ENCODE measurements around the gene FANCL. TPM values are rescaled to one million over a fixed set of nuclear protein-coding genes. Genes with fewer than 3 reads are reported as not detected.
"Not testable (repeated sequence)": the region's sequence is repeated elsewhere in the genome, so short reads cannot be mapped to it uniquely, and the experiment has no call there.

Gene FANCL
- total RNA-seq, 2 experiments from 2014 or later = 12.9 to 13.2 TPM

GRCh38 chr2:58235984-58236383 is 5.1 kb downstream of the FANCL start:
- no peak overlapping the region for H3K4me3 Mint-ChIP-seq
- POLR2A ChIA-PET = no interaction called here
- CTCF ChIA-PET = no interaction called here
- peaks cover 34% of the 10 kb centered on the region for H3K4me1 Mint-ChIP-seq
- no peak overlapping the region for H3K27ac Mint-ChIP-seq
- peaks cover 2% of the 10 kb centered on the region for H3K9me3 Mint-ChIP-seq
- no peaks in the 10 kb centered on the region for H3K27me3 Mint-ChIP-seq
- peaks cover 9% of the 10 kb centered on the region for H3K36me3 Mint-ChIP-seq (ENCODE audit: low read depth)
- no peak for DNase-seq

GRCh38 chr2:58235170-58235569 is 6.0 kb downstream of the FANCL start:
- H3K9me3 Mint-ChIP-seq = peaks cover 2% of the 10 kb centered on the region
- ChIA-PET CTCF (no interaction called here), POLR2A (interaction anchor here (0.6 kb wide), 1 partner anchor 153 kb away, joined by 3 read pairs; no protein-coding TSS in a partner anchor)
- H3K27ac Mint-ChIP-seq = no peak overlapping the region
- no peak for DNase-seq
- no peaks in the 10 kb centered on the region for H3K27me3 Mint-ChIP-seq
- H3K36me3 Mint-ChIP-seq (ENCODE audit: low read depth) = peaks cover 11% of the 10 kb centered on the region
- H3K4me3 Mint-ChIP-seq = no peak overlapping the region
- H3K4me1 Mint-ChIP-seq = peaks cover 27% of the 10 kb centered on the region

- CTCF ChIA-PET = no interaction called here
- Mint-ChIP-seq H3K27me3 (no peaks in the 10 kb centered on the region), H3K27ac (no peak overlapping the region), H3K36me3 (ENCODE audit: low read depth) (peaks cover 12% of the 10 kb centered on the region), H3K4me3 (no peak overlapping the region), H3K9me3 (no peaks in the 10 kb centered on the region), H3K4me1 (peaks cover 1% of the 10 kb centered on the region)
- POLR2A ChIA-PET = no interaction called here
- DNase-seq = no peak
Measured at GRCh38 chr2:58228299-58228698, 12.8 kb downstream of the FANCL start.

- ChIA-PET POLR2A (no interaction called here), CTCF (interaction anchor here (0.7 kb wide), 1 partner anchor 7 kb away, joined by 3 read pairs; no protein-coding TSS in a partner anchor)
- H3K4me3 Mint-ChIP-seq = no peak overlapping the region
- peaks cover 1% of the 10 kb centered on the region for H3K4me1 Mint-ChIP-seq
- no peaks in the 10 kb centered on the region for H3K9me3 Mint-ChIP-seq
- no peaks in the 10 kb centered on the region for H3K27me3 Mint-ChIP-seq
- no peak overlapping the region for H3K27ac Mint-ChIP-seq
- H3K36me3 Mint-ChIP-seq (ENCODE audit: low read depth) = peaks cover 12% of the 10 kb centered on the region
- DNase-seq = no peak
Measured at GRCh38 chr2:58227171-58227917, 13.8 kb downstream of the FANCL start.

- no peaks in the 10 kb centered on the region for H3K9me3 Mint-ChIP-seq
- peaks cover 1% of the 10 kb centered on the region for H3K4me1 Mint-ChIP-seq
- ChIA-PET POLR2A (no interaction called here), CTCF (no interaction called here)
- no peak overlapping the region for H3K27ac Mint-ChIP-seq
- H3K36me3 Mint-ChIP-seq (ENCODE audit: low read depth) = peaks cover 7% of the 10 kb centered on the region
- H3K4me3 Mint-ChIP-seq = no peak overlapping the region
- no peaks in the 10 kb centered on the region for H3K27me3 Mint-ChIP-seq
- no peak for DNase-seq
Measured at GRCh38 chr2:58221909-58222308, 19.2 kb downstream of the FANCL start.

- peaks cover 16% of the 10 kb centered on the region for H3K9me3 Mint-ChIP-seq
- no peaks in the 10 kb centered on the region for H3K27me3 Mint-ChIP-seq
- POLR2A ChIA-PET = interaction anchor here (0.5 kb wide), 1 partner anchor 322 kb away, joined by 7 read pairs; no protein-coding TSS in a partner anchor
- H3K4me1 Mint-ChIP-seq = no peaks in the 10 kb centered on the region
- no peak overlapping the region for H3K4me3 Mint-ChIP-seq
- no peak overlapping the region for H3K27ac Mint-ChIP-seq
- DNase-seq = no peak
- CTCF ChIA-PET = no interaction called here
- peaks cover 45% of the 10 kb centered on the region for H3K36me3 Mint-ChIP-seq (ENCODE audit: low read depth)
Measured at GRCh38 chr2:58215429-58215828, 25.7 kb downstream of the FANCL start.

- H3K4me1 Mint-ChIP-seq, CTCF ChIA-PET: not testable (repeated sequence)
- peaks cover 18% of the 10 kb centered on the region for H3K9me3 Mint-ChIP-seq
Measured at GRCh38 chr2:58210951-58211568, 30.1 kb downstream of the FANCL start.

GRCh38 chr2:58207189-58207588 is 33.9 kb downstream of the FANCL start:
- H3K27ac Mint-ChIP-seq = no peak overlapping the region
- CTCF ChIA-PET = no interaction called here
- H3K9me3 Mint-ChIP-seq = peaks cover 11% of the 10 kb centered on the region
- H3K4me1 Mint-ChIP-seq = no peaks in the 10 kb centered on the region
- DNase-seq = no peak
- POLR2A ChIA-PET = no interaction called here
- no peaks in the 10 kb centered on the region for H3K27me3 Mint-ChIP-seq
- H3K4me3 Mint-ChIP-seq = no peak overlapping the region
- H3K36me3 Mint-ChIP-seq (ENCODE audit: low read depth) = peaks cover 25% of the 10 kb centered on the region

More at GRCh38 chr2:58210951-58211568, 30.1 kb downstream of the FANCL start:
- H3K4me3 Mint-ChIP-seq, POLR2A ChIA-PET, DNase-seq, H3K27ac Mint-ChIP-seq, H3K27me3 Mint-ChIP-seq: not testable (repeated sequence)
- H3K36me3 Mint-ChIP-seq (ENCODE audit: low read depth) = peaks cover 42% of the 10 kb centered on the region

GRCh38 chr2:58206785-58207184 is 34.3 kb downstream of the FANCL start:
- H3K4me1 Mint-ChIP-seq = no peaks in the 10 kb centered on the region
- ChIA-PET POLR2A (no interaction called here), CTCF (no interaction called here)
- peaks cover 21% of the 10 kb centered on the region for H3K36me3 Mint-ChIP-seq (ENCODE audit: low read depth)
- no peaks in the 10 kb centered on the region for H3K27me3 Mint-ChIP-seq
- H3K27ac Mint-ChIP-seq = no peak overlapping the region
- peaks cover 7% of the 10 kb centered on the region for H3K9me3 Mint-ChIP-seq
- H3K4me3 Mint-ChIP-seq = no peak overlapping the region
- no peak for DNase-seq

GRCh38 chr2:58204195-58204959 is 36.7 kb downstream of the FANCL start:
- POLR2A ChIA-PET = no interaction called here
- Mint-ChIP-seq H3K4me3 (no peak overlapping the region), H3K27me3 (no peaks in the 10 kb centered on the region), H3K4me1 (no peaks in the 10 kb centered on the region), H3K27ac (no peak overlapping the region), H3K36me3 (ENCODE audit: low read depth) (no peaks in the 10 kb centered on the region), H3K9me3 (no peaks in the 10 kb centered on the region)
- CTCF ChIA-PET = no interaction called here
- DNase-seq = no peak

GRCh38 chr2:58203018-58203417 is 38.1 kb downstream of the FANCL start:
- Mint-ChIP-seq H3K9me3 (no peaks in the 10 kb centered on the region), H3K27ac (no peak overlapping the region), H3K27me3 (no peaks in the 10 kb centered on the region), H3K4me3 (no peak overlapping the region), H3K4me1 (no peaks in the 10 kb centered on the region), H3K36me3 (ENCODE audit: low read depth) (no peaks in the 10 kb centered on the region)
- POLR2A ChIA-PET = no interaction called here
- CTCF ChIA-PET = no interaction called here
- no peak for DNase-seq

GRCh38 chr2:58202404-58202803 is 38.7 kb downstream of the FANCL start:
- no peak for DNase-seq
- Mint-ChIP-seq H3K4me1 (no peaks in the 10 kb centered on the region), H3K27ac (no peak overlapping the region), H3K27me3 (no peaks in the 10 kb centered on the region), H3K4me3 (no peak overlapping the region), H3K9me3 (no peaks in the 10 kb centered on the region), H3K36me3 (ENCODE audit: low read depth) (peaks cover 2% of the 10 kb centered on the region)
- ChIA-PET CTCF (interaction anchor here (0.6 kb wide), 1 partner anchor 1961 kb away, joined by 3 read pairs; no protein-coding TSS in a partner anchor), POLR2A (interaction anchor here (0.7 kb wide), 1 partner anchor 39 kb away, joined by 6 read pairs; no protein-coding TSS in a partner anchor)

- DNase-seq = no peak
- H3K4me3 Mint-ChIP-seq = no peak overlapping the region
- ChIA-PET POLR2A (no interaction called here), CTCF (no interaction called here)
- no peak overlapping the region for H3K27ac Mint-ChIP-seq
- peaks cover 2% of the 10 kb centered on the region for H3K36me3 Mint-ChIP-seq (ENCODE audit: low read depth)
- no peaks in the 10 kb centered on the region for H3K27me3 Mint-ChIP-seq
- H3K4me1 Mint-ChIP-seq = no peaks in the 10 kb centered on the region
- H3K9me3 Mint-ChIP-seq = no peaks in the 10 kb centered on the region
Measured at GRCh38 chr2:58197894-58198293, 43.2 kb downstream of the FANCL start.
